ENCODE results near the gene INO80D.

- TF ChIP-seq POLR2A (IDR thresholded peaks at IDR 0.05; ENCODE audit: borderline replicate concordance, extremely low read depth, insufficient read depth, insufficient read length) (no peak), CTCF (IDR thresholded peaks at IDR 0.05 in 2 of 3, conservative IDR thresholded peaks at IDR 0.05 in 1 of 3; ENCODE audit: borderline replicate concordance in 1 of 3, insufficient read depth in 1 of 3, low read depth in 2 of 3, low read length in 2 of 3) (no peak)
Measured at GRCh38 chr2:205998583-205998982, 87.4 kb downstream of the INO80D start.

Measured in HCT116 (cell line).